IPS-18a (cell line): ENCODE data around the gene ATRIP.

Experiments
- H3K27ac ChIP-seq: one replicate; pipeline ENCODE4 v1.5.1; 2013; ENCODE audit warnings: low read length
- H3K27me3 ChIP-seq: one replicate; pipeline ENCODE4 v1.6.1; 2013; ENCODE audit warnings: mild to moderate bottlenecking, low read length; ENCODE audit not compliant: control insufficient read depth, insufficient read depth
- H3K36me3 ChIP-seq: one replicate; pipeline ENCODE4 v1.6.1; 2013; ENCODE audit warnings: low read depth, low read length; ENCODE audit not compliant: control insufficient read depth
- H3K4me1 ChIP-seq: one replicate; pipeline ENCODE4 v1.6.1; 2013; ENCODE audit warnings: low read depth, low read length; ENCODE audit not compliant: control insufficient read depth
- H3K4me3 ChIP-seq: one replicate; pipeline ENCODE4 v1.5.1; 2013; ENCODE audit warnings: low read length
- H3K9ac ChIP-seq: one replicate; pipeline ENCODE4 v1.6.1; 2013; ENCODE audit warnings: mild to moderate bottlenecking, low read length, moderate library complexity
- H3K9me3 ChIP-seq: one replicate; pipeline ENCODE4 v1.6.1; 2013; ENCODE audit warnings: low read depth, low read length; ENCODE audit not compliant: control insufficient read depth

The ATRIP gene

DNA sequence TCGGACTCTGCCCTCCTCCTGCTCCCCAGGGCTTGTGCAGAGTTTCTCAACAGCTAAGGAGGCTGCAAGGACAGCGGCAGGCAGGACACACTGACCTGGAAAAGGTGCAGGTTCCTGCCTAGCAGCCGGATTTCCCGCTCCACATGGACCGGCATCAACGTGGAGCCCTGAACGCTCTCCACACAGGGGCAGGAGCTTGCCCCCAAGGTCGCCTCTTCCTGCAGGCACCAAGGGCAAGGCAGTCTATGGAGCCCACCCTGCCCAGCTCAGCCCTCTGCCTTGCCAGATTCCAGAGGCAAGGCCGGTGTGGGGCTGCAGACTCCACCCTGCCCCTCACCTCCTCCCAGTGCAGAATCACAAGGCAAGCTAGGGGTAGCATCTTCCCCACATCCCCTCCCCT lies 27.4 kb upstream of the ATRIP start:
- H3K9me3 ChIP-seq: no peaks in the 10 kb centered on the region
- no peak overlapping the region for H3K9ac ChIP-seq
- no peak overlapping the region for H3K27ac ChIP-seq

DNA sequence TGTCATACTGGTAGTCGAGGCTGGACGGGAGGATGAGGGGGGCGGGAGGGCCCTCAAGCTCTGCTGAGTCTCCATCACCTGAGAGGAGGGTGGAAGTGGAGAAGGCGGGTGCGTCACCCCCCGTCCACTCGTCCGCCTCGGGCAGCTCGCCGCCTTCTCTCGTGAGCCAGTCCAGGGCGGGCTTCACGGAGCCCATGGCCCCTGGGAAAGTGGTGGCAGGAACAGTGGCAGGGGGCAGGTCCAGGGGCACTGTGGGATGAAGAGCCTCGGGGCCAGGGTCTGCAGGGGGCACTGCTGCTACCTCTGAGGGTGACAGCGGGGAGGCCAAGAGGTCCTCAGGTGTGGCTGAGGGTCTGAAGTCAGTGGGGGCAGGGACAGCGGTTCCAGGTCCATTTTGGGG lies 26.9 kb upstream of the ATRIP start:
- Histone ChIP-seq H3K36me3 (peaks cover 80% of the 10 kb centered on the region), H3K4me1 (no peaks in the 10 kb centered on the region), H3K27ac (no peak overlapping the region), H3K4me3 (no peak overlapping the region), H3K9me3 (no peaks in the 10 kb centered on the region), H3K27me3 (no peaks in the 10 kb centered on the region), H3K9ac (no peak overlapping the region)

More for the DNA sequence above, 27.4 kb upstream of the ATRIP start:
- Histone ChIP-seq H3K4me3 (no peak overlapping the region), H3K36me3 (peaks cover 80% of the 10 kb centered on the region), H3K27me3 (no peaks in the 10 kb centered on the region), H3K4me1 (no peaks in the 10 kb centered on the region)

DNA sequence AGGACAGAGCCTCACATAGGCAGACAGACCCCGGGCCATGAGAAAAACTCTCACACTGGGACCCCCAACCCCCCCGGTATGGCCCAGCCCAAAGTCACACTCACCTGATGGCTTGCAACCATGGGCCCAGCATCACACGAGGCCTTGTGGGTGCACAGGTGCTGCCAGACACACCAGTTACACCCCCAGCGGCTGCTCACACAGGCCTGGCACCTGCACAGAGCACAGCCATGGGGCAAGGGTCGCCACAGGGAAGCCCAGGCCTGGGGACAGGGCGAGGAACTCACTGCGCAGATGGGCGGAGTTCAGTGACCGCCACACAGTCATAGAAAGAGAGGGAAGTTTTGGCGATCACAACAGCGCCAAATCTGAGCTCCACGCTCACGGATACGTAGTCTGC lies 26.0 kb upstream of the ATRIP start:
- Histone ChIP-seq H3K36me3 (peaks cover 70% of the 10 kb centered on the region), H3K27me3 (no peaks in the 10 kb centered on the region), H3K9me3 (no peaks in the 10 kb centered on the region), H3K4me1 (no peaks in the 10 kb centered on the region), H3K9ac (no peak overlapping the region), H3K4me3 (no peak overlapping the region), H3K27ac (no peak overlapping the region)

DNA sequence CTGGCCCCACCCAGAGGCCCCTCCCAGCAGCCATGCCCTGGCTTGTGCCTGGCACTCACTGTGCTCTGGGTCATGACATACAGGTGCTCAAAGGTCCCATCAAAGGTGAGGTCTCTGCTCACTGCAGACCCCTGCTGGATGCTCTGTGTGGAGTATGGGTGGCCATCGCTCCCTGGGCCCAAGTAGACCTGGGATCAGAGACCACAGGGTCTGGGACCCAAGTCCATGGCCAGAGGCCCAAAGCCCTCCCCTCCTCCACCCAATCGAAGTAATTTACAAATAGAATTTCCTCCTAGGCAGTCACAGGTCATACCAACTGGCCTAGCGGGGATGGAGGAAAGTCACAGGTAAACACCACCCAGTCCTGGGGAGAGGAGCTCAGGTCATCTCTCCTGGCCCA lies 24.3 kb upstream of the ATRIP start:
- H3K9me3 ChIP-seq: no peaks in the 10 kb centered on the region
- H3K9ac ChIP-seq: no peak overlapping the region
- no peak overlapping the region for H3K4me3 ChIP-seq
- H3K4me1 ChIP-seq: peaks cover under 1% of the 10 kb centered on the region
- no peak overlapping the region for H3K27ac ChIP-seq
- peaks cover 54% of the 10 kb centered on the region for H3K36me3 ChIP-seq
- no peaks in the 10 kb centered on the region for H3K27me3 ChIP-seq

DNA sequence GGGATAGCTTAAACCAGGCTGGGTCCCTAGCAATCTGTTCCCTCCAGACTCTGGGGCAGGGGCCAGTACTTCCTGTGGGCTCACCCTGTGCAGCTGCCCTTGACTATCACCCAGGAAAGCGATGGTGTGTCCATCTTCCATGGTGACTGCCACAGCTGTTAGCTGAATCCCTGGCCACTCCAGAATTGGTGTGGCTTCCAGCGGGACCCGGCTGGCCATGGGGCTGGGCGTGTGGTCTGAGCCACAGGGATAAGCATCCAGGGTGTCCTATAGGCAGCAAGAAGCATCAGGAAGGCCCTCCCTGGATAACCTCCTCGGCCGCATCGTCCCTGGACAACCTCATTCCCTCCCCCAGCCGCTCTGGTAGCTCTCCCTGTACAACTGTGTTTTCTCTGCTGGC lies 23.9 kb upstream of the ATRIP start:
- no peaks in the 10 kb centered on the region for H3K27me3 ChIP-seq
- H3K36me3 ChIP-seq: peaks cover 50% of the 10 kb centered on the region
- no peak overlapping the region for H3K4me3 ChIP-seq
- H3K9me3 ChIP-seq: no peaks in the 10 kb centered on the region
- no peak overlapping the region for H3K9ac ChIP-seq
- peaks cover 4% of the 10 kb centered on the region for H3K4me1 ChIP-seq
- no peak overlapping the region for H3K27ac ChIP-seq

DNA sequence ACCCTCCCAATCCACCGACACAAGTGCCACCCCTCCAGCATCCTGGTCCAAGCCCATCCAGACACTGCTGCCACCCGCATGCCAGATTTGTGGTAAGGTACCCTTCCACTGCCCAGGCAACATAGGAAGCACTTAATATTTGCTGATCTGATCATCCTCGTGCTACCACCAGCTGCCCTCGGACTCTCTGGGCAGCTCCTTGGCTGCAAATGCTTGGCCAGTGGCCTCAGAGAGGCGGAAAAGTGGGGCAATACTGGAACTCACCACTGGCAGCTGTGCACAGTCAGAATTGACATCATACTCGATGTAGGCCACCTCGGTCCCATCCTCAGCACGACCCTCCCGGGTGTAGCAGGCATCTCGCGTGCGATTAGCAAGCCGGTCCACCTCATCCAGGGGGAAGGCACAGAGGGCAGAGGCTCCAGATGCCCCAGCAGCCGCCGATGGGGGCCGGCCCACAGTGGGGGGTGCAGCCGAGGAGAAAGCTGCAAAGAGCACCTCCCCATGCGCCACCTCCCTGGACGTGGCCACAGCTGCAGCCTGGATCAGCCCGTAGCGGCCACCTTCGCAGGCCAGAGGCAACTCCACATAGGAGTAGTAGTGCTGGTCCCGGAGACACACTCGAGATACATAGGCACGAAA lies 23.2 kb upstream of the ATRIP start:
- H3K27me3 ChIP-seq: no peaks in the 10 kb centered on the region
- no peak overlapping the region for H3K4me3 ChIP-seq
- peaks cover 10% of the 10 kb centered on the region for H3K4me1 ChIP-seq
- H3K36me3 ChIP-seq: peaks cover 43% of the 10 kb centered on the region
- no peak overlapping the region for H3K27ac ChIP-seq
- H3K9ac ChIP-seq: no peak overlapping the region
- no peaks in the 10 kb centered on the region for H3K9me3 ChIP-seq

DNA sequence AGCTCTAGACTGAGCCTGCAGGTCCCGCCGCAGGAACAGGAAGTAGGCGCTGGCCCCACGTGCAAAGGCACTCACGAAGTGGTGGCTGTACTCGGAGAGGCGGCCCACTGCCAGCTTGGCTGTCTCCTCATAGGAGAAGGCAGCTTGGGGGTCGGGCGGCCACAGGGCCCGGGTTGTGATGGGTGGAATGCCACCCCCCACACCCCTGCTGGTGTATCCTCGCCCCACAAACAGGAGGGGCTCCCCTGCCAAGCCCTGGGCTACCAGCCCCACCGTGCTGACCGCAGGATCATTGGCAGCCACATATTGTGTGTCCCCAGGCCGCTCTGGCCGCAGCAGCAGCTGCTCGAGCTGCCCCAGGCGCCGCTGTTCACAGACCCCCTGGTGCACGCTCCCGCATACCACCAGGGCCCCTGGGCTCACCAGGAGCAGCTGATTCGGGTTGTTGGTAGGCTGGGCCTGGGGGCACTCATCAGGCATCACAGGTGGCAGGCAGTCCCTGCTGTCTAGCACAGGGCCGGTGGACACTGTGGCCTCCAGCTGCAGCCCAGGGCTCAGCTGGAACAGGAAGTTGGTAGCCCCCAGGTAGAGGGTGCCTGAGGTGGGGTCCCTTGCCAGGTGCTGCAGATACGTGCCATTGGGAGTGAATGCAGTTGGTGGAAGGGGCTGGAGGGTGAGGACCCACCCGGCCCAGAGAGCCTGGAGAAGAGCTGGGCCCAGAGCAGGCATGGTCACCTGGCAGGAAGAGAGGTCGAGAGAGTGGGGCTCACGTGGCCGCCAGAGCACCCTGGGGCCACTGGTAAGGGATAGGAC lies 22.4 kb upstream of the ATRIP start:
- no peak overlapping the region for H3K4me3 ChIP-seq
- no peaks in the 10 kb centered on the region for H3K27me3 ChIP-seq
- H3K9ac ChIP-seq: no peak overlapping the region
- H3K9me3 ChIP-seq: no peaks in the 10 kb centered on the region
- H3K27ac ChIP-seq: no peak overlapping the region
- peaks cover 10% of the 10 kb centered on the region for H3K4me1 ChIP-seq
- peaks cover 36% of the 10 kb centered on the region for H3K36me3 ChIP-seq

DNA sequence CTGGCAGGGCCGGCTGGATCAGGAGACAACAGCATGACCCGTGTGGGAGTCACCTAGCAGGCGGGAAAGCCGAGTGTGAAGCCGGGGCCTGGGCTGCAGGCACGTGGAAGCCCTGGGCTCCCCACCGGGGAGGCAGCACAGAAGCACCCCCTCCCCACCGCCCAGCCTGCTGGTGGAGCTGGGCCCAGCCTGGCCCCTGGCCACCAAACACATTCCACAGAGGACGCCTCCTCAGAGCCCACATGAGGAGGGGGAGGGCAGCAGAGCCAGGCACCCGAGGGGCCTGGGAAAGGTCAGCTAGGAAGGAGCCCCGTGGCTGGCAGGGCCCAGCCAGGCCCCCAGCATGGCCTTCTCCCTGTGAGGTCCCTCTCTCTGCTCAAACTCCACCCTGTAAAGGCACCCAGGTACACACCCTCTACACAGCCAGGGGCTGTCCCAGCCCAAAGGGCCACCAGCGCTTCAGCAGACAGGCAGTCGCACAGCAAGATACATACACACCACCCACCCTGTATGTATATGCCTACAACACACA lies 21.2 kb upstream of the ATRIP start:
- no peak overlapping the region for H3K27ac ChIP-seq
- no peak overlapping the region for H3K4me3 ChIP-seq
- no peak overlapping the region for H3K9ac ChIP-seq

DNA sequence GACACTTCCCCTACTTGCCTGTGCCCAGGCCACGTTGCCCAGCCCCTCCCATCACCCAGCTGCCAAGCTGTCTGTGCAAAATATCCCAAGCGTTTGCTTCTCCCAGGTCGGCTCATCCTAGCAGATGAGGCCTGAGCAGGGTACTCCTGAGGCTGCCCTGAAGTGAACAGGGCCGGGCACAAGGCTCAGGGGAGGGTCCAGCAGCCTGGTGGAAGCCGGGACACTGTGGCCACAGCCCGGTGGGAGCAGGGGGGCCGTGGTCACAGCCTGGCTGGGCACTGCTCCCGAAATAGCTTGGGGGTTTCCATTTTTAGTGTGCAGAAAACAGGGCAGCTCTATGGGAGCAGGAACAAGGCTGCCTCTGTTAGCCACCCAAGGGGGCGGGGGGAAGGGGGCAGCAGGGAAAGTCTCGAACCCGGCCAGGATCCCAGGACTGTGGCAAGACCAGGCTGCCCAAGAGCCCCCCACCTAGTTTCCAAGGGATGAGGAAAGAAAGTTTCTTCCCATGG lies 20.1 kb upstream of the ATRIP start:
- Histone ChIP-seq H3K4me3 (no peak overlapping the region), H3K9ac (no peak overlapping the region), H3K9me3 (no peaks in the 10 kb centered on the region), H3K27ac (no peak overlapping the region), H3K27me3 (no peaks in the 10 kb centered on the region), H3K36me3 (peaks cover 16% of the 10 kb centered on the region), H3K4me1 (peaks cover 14% of the 10 kb centered on the region)

More for the DNA sequence above, 21.2 kb upstream of the ATRIP start:
- Histone ChIP-seq H3K9me3 (no peaks in the 10 kb centered on the region), H3K36me3 (peaks cover 27% of the 10 kb centered on the region), H3K27me3 (no peaks in the 10 kb centered on the region), H3K4me1 (peaks cover 10% of the 10 kb centered on the region)

DNA sequence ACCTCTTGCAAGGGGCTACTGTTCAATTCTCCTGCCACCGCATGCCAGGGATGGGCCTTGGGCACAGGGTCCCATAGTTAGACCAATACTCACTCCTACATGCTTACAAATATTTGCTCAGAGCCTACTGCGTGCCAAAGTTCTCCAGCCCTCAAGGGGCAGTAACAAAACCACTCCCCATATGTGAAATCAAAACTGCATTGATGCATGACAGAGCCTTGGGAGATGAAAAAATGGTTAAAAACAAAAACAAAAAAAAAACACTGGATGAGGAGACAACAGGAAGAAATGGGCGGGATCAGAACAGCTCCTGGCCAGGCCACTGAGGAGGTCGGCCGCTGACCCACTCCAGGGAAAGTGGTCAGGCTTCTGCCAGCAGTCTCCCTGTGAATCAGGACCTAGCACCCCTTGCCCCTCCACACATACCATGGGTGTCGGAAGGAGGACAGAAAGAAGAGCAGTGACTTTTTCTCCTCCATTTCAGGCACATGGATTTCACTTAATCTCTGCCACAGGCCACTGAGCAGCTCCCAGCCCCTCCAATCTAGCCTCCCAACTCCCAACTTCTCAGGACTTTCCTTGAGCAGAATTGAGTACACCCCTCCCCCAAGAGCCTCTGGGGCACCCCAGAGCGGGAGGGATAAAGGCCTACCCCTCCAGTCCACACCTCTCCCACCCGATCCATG lies 19.4 kb upstream of the ATRIP start:
- Histone ChIP-seq H3K4me3 (no peak overlapping the region), H3K27ac (no peak overlapping the region)

DNA sequence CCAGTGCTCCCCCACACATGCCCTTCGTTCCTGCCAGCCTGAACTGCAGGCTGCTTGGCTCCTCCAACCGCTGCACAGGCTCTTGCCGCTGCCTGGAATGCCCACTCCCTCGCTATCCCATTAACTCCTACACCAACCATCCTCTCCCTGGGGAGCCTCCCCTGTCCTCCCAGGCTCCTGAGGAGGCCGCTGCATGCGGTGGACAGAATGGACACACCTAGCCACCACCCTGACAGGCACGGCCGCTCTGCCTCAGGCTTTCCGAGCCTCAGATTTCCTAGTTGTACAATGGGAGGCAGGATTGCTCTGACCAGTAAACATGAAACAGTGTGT lies 18.9 kb upstream of the ATRIP start:
- Histone ChIP-seq H3K9me3 (no peaks in the 10 kb centered on the region), H3K36me3 (peaks cover 22% of the 10 kb centered on the region), H3K27ac (no peak overlapping the region), H3K9ac (no peak overlapping the region), H3K27me3 (no peaks in the 10 kb centered on the region), H3K4me3 (peak overlapping the region; percentile 76), H3K4me1 (peaks cover 17% of the 10 kb centered on the region)

More for the DNA sequence above, 19.4 kb upstream of the ATRIP start:
- Histone ChIP-seq H3K9ac (no peak overlapping the region), H3K27me3 (no peaks in the 10 kb centered on the region), H3K9me3 (no peaks in the 10 kb centered on the region), H3K36me3 (peaks cover 16% of the 10 kb centered on the region), H3K4me1 (peaks cover 14% of the 10 kb centered on the region)
